Measurements from ENCODE around the gene SORBS1. TPM values are rescaled to one million over a fixed set of nuclear protein-coding genes. Genes with fewer than 3 reads are reported as not detected.
A peak's percentile ranks its signal among the peaks of the same experiment; 100 is the strongest.

The SORBS1 gene
- total RNA-seq, 6 experiments from 2014 or later = 56.4 to 97.9 (median 76.5) TPM

GRCh38 chr10:95309958-95310357 lies 251.2 kb downstream of the SORBS1 start:
- ATAC-seq (no peak), DNase-seq (no peak)
- TF ChIP-seq CTCF (IDR thresholded peaks at IDR 0.05) = no peak
- TF ChIP-seq POLR2A (IDR thresholded peaks at IDR 0.05) = no peak
- Histone ChIP-seq H3K4me3 (no peak overlapping the region), H3K36me3 (peaks cover 0 to 11% (median 0%) of the 10 kb centered on the region in 4 donors), H3K27me3 (no peaks in the 10 kb centered on the region), H3K27ac (no peak overlapping the region), H3K4me1 (peaks cover 0 to 8% (median 2%) of the 10 kb centered on the region in 4 donors), H3K9me3 (no peaks in the 10 kb centered on the region)
- intact Hi-C loops (cut with DNase I) = no loop called here
- 29% methylated on average over 1 of the region's 1 CpG for WGBS (ENCODE audit: insufficient coverage, low coverage, low lambda C conversion rate, missing lambda C conversion rate)

GRCh38 chr10:95308389-95309302 lies 252.5 kb downstream of the SORBS1 start:
- peaks cover 0 to 2% (median 0%) of the 10 kb centered on the region in 4 donors for H3K36me3 ChIP-seq
- DNase-seq (peak in 1 of 3 donors; percentile 70), ATAC-seq (peak; percentile 43 to 80 (median 62))
- intact Hi-C loops (cut with DNase I) = no loop called here
- peaks cover 0 to 2% (median 0%) of the 10 kb centered on the region in 4 donors for H3K4me1 ChIP-seq
- H3K4me3 ChIP-seq = no peak overlapping the region
- H3K27ac ChIP-seq = peak overlapping the region in 1 of 3 donors; percentile 24
- TF ChIP-seq CTCF (IDR thresholded peaks at IDR 0.05) (no peak), POLR2A (IDR thresholded peaks at IDR 0.05) (no peak)
- 43% methylated on average over 8 of the region's 8 CpGs for WGBS (ENCODE audit: insufficient coverage, low coverage, low lambda C conversion rate, missing lambda C conversion rate)
- H3K27me3 ChIP-seq = no peaks in the 10 kb centered on the region
- no peaks in the 10 kb centered on the region for H3K9me3 ChIP-seq

DNA sequence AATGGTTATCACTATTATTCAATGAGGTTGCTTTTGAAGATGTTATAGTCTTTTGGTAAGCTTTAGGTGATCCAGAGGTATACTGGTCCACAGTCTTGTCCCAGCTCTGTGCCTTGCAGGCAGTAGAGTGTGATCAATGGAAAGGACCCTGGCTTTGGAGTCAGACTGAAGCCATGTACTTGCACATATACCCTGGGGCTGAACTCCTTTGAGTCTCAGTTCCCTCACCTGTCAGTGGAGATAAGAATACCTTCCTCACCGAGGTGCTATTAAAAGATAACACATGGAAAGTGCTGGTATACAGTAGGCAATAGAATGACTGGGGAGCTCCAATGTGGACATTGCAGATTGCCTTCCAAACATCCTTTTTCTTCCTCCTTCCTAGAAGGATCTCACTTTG lies 254.3 kb downstream of the SORBS1 start:
- WGBS (ENCODE audit: insufficient coverage, low coverage, low lambda C conversion rate, missing lambda C conversion rate) = no CpG with 5 or more reads among the region's 1 CpG
- H3K9me3 ChIP-seq = no peaks in the 10 kb centered on the region
- no peak overlapping the region for H3K4me3 ChIP-seq
- DNase-seq (no peak), ATAC-seq (no peak)
- no peak overlapping the region for H3K27ac ChIP-seq
- H3K27me3 ChIP-seq = no peaks in the 10 kb centered on the region
- H3K36me3 ChIP-seq = no peaks in the 10 kb centered on the region
- intact Hi-C loops (cut with DNase I) = no loop called here
- TF ChIP-seq CTCF (IDR thresholded peaks at IDR 0.05) = no peak
- H3K4me1 ChIP-seq = peaks cover 0 to 2% (median 0%) of the 10 kb centered on the region in 4 donors

GRCh38 chr10:95306318-95306650 lies 254.9 kb downstream of the SORBS1 start:
- Histone ChIP-seq H3K27me3 (no peaks in the 10 kb centered on the region), H3K4me1 (peaks cover 0 to 2% (median 0%) of the 10 kb centered on the region in 4 donors), H3K27ac (no peak overlapping the region), H3K4me3 (no peak overlapping the region), H3K36me3 (no peaks in the 10 kb centered on the region), H3K9me3 (no peaks in the 10 kb centered on the region)
- 62% methylated on average over 3 of the region's 3 CpGs for WGBS (ENCODE audit: insufficient coverage, low coverage, low lambda C conversion rate, missing lambda C conversion rate)
- no peak for TF ChIP-seq CTCF (IDR thresholded peaks at IDR 0.05)
- no peak for TF ChIP-seq POLR2A (IDR thresholded peaks at IDR 0.05)
- intact Hi-C loops (cut with DNase I) = no loop called here
- ATAC-seq (no peak), DNase-seq (no peak)
